SU-DHL-6 (cell line): Measurements from ENCODE around the gene PHLDB1.
"Not testable (repeated sequence)": the region's sequence is repeated elsewhere in the genome, so short reads cannot be mapped to it uniquely, and the experiment has no call there.

Experiments used
- H2AFZ ChIP-seq: fragments of 200-600 bp; sonication (generic); 2 replicates; pipeline ENCODE4 v1.6.1; 2014; ENCODE audit warnings: low read depth, mild to moderate bottlenecking, moderate library complexity, mixed read lengths, antibody characterized with exemption, low read length; ENCODE audit not compliant: severe bottlenecking
- H3F3A ChIP-seq: fragments of 200-600 bp; shearing (Covaris generic); 2 replicates; pipeline ENCODE4 v1.6.0; 2016; ENCODE audit warnings: antibody characterized with exemption, mild to moderate bottlenecking; ENCODE audit not compliant: insufficient read depth
- H3K27ac ChIP-seq: fragments of 200-600 bp; sonication (generic); 2 replicates; pipeline ENCODE4 v1.5.1; 2016; ENCODE audit warnings: low read depth, mild to moderate bottlenecking, low read length, moderate library complexity, mixed read lengths
- H3K27me3 ChIP-seq: fragments of 200-600 bp; sonication (generic), shearing (Covaris generic); 2 replicates; pipeline ENCODE4 v1.6.0; 2014; ENCODE audit warnings: mild to moderate bottlenecking, low read length
- H3K36me3 ChIP-seq: fragments of 200-600 bp; sonication (generic); 2 replicates; pipeline ENCODE4 v1.6.1; 2014; ENCODE audit warnings: mild to moderate bottlenecking, low read length, mixed read lengths
- H3K4me2 ChIP-seq: fragments of 300-600, 200-600 bp; shearing (Covaris generic), sonication (generic); 2 replicates; pipeline ENCODE4 v1.6.0; 2014; ENCODE audit warnings: low read length, low read depth, mild to moderate bottlenecking; ENCODE audit not compliant: poor library complexity, severe bottlenecking
- H3K4me3 ChIP-seq: fragments of 200-600 bp; sonication (generic); 2 replicates; pipeline ENCODE4 v1.5.1; 2014; ENCODE audit warnings: antibody characterized with exemption, low read length, mild to moderate bottlenecking, mixed read lengths; ENCODE audit not compliant: insufficient read depth, poor library complexity, severe bottlenecking
- H3K79me2 ChIP-seq: fragments of 200-600 bp; sonication (generic); 2 replicates; pipeline ENCODE4 v1.6.1; 2014; ENCODE audit warnings: mild to moderate bottlenecking, low read length, moderate library complexity; ENCODE audit not compliant: insufficient read depth
- H3K9ac ChIP-seq: fragments of 200-600 bp; sonication (generic); 2 replicates; pipeline ENCODE4 v1.7.0; 2014; ENCODE audit warnings: mild to moderate bottlenecking, low read length
- H3K9me2 ChIP-seq: fragments of 200-600 bp; sonication (generic); replicated peaks from 2 replicates; pipeline ENCODE4 v1.6.1; 2014; ENCODE audit warnings: low read length; ENCODE audit not compliant: insufficient read depth
- H3K9me3 ChIP-seq: fragments of 200-600 bp; sonication (generic); 2 replicates; pipeline ENCODE4 v1.6.1; 2014; ENCODE audit warnings: low read length, mixed read lengths; ENCODE audit not compliant: insufficient read depth
- H4K20me1 ChIP-seq: fragments of 200-600 bp; sonication (generic); 2 replicates; pipeline ENCODE4 v1.6.1; 2014; ENCODE audit warnings: low read depth, mild to moderate bottlenecking, antibody characterized with exemption, low read length, moderate library complexity, mixed read lengths
- CTCF ChIP-seq: fragments of 200-600 bp; sonication (generic); IDR thresholded peaks from one replicate; pipeline ENCODE4 v1.5.1; 2017; ENCODE audit warnings: antibody characterized with exemption, mild to moderate bottlenecking, low read length, moderate library complexity; ENCODE audit not compliant: insufficient read depth, poor library complexity, severe bottlenecking
- EZH2phosphoT487 ChIP-seq: fragments of 200-600 bp; sonication (generic), shearing (Covaris generic); conservative IDR thresholded peaks from 2 replicates; pipeline ENCODE4 v1.6.1; 2018; ENCODE audit warnings: mild to moderate bottlenecking, antibody characterized with exemption, low read length, moderate library complexity, mixed read lengths

PHLDB1 gene

GRCh38 chr11:118682372-118682771, 75.0 kb downstream of the PHLDB1 start:
- Histone ChIP-seq H3F3A (no peaks in the 10 kb centered on the region), H3K27me3 (no peaks in the 10 kb centered on the region), H3K9me2 (no peaks in the 10 kb centered on the region), H3K4me3 (no peak overlapping the region), H3K4me2 (no peak overlapping the region), H3K27ac (no peak overlapping the region), H3K9me3 (no peaks in the 10 kb centered on the region), H3K79me2 (no peaks in the 10 kb centered on the region), H3K9ac (no peak overlapping the region), H4K20me1 (no peaks in the 10 kb centered on the region), H2AFZ (no peak overlapping the region), H3K36me3 (no peaks in the 10 kb centered on the region)
- no peak for TF ChIP-seq CTCF

DNA sequence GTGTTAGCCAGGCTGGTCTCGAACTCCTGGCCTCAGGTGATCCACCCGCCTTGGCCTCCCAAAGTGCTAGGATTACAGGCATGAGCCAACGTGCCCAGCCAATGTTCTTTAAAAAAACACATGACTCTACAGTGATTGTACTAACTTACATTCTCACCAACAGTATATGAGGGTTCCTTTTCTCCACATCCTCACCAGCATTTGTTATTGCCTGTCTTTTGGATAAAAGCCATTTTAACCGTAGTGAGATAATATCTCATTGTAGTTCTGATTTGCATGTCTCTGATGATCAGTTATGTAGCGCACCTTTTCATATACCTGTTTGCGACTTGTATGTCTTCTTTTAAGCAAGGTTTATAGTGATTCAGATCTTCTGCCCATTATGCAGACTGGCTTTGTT, 75.5 kb downstream of the PHLDB1 start:
- not testable (repeated sequence) for H3K36me3 ChIP-seq, H3F3A ChIP-seq, H3K9ac ChIP-seq, H3K79me2 ChIP-seq, H3K27me3 ChIP-seq, H4K20me1 ChIP-seq, H3K4me2 ChIP-seq, H3K27ac ChIP-seq, H3K4me3 ChIP-seq, H2AFZ ChIP-seq, H3K9me2 ChIP-seq, H3K9me3 ChIP-seq

DNA sequence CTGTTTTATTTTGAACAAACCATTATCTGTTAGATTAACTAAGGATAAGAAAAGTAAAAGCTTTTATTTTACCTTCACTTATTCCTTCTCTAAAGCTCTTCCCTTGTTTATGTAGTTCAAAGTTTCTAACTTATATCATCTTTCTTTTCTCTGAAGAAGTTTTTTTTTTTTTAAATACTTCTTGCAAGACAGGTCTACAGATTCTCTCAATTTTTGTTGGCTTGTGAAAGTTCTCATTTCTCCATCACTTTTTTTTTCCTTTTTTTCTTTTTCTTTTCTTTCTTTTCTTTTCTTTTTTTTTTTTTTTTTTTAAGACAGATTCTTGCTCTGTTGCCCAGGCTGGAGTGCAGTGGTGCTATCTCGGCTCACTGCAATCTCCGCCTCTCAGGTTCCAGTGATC, 76.8 kb downstream of the PHLDB1 start:
- no peak overlapping the region for H3K27ac ChIP-seq
- no peaks in the 10 kb centered on the region for H3K27me3 ChIP-seq
- no peaks in the 10 kb centered on the region for H3K9me2 ChIP-seq
- H3K36me3 ChIP-seq, result no peaks in the 10 kb centered on the region
- no peaks in the 10 kb centered on the region for H4K20me1 ChIP-seq
- no peaks in the 10 kb centered on the region for H3K9me3 ChIP-seq
- H3K4me2 ChIP-seq, result no peak overlapping the region
- H2AFZ ChIP-seq, result no peak overlapping the region
- no peak overlapping the region for H3K4me3 ChIP-seq
- H3F3A ChIP-seq, result no peaks in the 10 kb centered on the region
- TF ChIP-seq EZH2phosphoT487, result no peak
- TF ChIP-seq CTCF, result no peak
- H3K79me2 ChIP-seq, result no peaks in the 10 kb centered on the region
- H3K9ac ChIP-seq, result no peak overlapping the region

DNA sequence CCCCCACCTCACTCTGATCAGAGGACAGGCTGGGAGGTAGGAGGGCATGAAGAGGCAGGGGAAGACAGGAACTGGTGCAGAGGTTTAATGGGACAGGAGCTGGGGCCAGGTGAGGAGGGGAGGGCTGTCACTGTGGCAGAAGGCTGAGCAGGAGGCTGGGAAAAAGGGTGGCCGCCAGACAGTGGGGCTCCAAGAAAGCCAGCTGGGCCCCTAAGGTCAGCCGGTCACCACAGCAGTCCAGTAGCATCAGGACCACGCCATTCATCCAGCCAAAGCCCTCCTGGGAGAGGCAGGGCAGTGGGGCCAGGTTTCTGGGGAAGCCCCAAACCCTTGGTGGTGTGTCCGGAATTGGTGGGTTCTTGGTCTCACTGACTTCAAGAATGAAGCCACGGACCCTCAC, 80.5 kb downstream of the PHLDB1 start:
- no peak overlapping the region for H3K4me2 ChIP-seq
- no peaks in the 10 kb centered on the region for H3K79me2 ChIP-seq
- H3K27me3 ChIP-seq, result no peaks in the 10 kb centered on the region
- H3K9ac ChIP-seq, result no peak overlapping the region
- no peak for TF ChIP-seq EZH2phosphoT487
- no peak for TF ChIP-seq CTCF
- no peak overlapping the region for H3K27ac ChIP-seq
- H3F3A ChIP-seq, result no peaks in the 10 kb centered on the region
- no peaks in the 10 kb centered on the region for H3K9me3 ChIP-seq
- H2AFZ ChIP-seq, result no peak overlapping the region
- H3K4me3 ChIP-seq, result no peak overlapping the region
- H4K20me1 ChIP-seq, result no peaks in the 10 kb centered on the region
- no peaks in the 10 kb centered on the region for H3K9me2 ChIP-seq
- no peaks in the 10 kb centered on the region for H3K36me3 ChIP-seq

DNA sequence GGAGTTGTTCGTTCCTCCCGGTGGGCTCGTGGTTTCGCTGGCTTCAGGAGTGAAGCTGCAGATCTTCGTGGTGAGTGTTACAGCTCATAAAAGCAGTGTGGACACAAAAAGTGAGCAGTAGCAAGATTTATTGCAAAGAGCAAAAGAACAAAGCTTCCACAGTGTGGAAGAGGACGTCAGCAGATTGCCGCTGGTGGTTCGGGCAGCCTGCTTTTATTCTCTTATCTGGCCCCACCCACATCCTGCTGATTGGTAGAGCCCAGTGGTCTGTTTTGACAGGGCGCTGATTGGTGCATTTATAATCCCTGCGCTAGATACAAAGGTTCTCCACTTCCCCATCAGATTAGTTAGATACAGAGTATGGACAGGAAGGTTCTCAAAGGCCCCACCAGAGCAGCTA, 80.9 kb downstream of the PHLDB1 start:
- not testable (repeated sequence) for H3K36me3 ChIP-seq, H4K20me1 ChIP-seq, H3K27me3 ChIP-seq, H2AFZ ChIP-seq, H3K4me2 ChIP-seq, H3K79me2 ChIP-seq, H3K9me2 ChIP-seq, H3K4me3 ChIP-seq, H3F3A ChIP-seq, H3K9me3 ChIP-seq, H3K27ac ChIP-seq, H3K9ac ChIP-seq
